Smooth muscle cell (in vitro differentiated cells): Measurements from ENCODE around the gene PHKA2. TPM values are rescaled to one million over a fixed set of nuclear protein-coding genes. Genes with fewer than 3 reads are reported as not detected.

Experiments
- DNase-seq: peaks from one replicate; lab custom pipeline; 2025; ENCODE audit not compliant: unreplicated experiment; lab: John Stamatoyannopoulos, UW
- H2AFZ ChIP-seq: fragments of 200-600 bp; sonication (generic); 2 replicates; pipeline ENCODE4 v1.6.0; 2016; ENCODE audit warnings: antibody characterized with exemption, low read depth, mild to moderate bottlenecking
- H3F3A ChIP-seq: fragments of 200-600 bp; sonication (generic); 2 replicates; pipeline ENCODE4 v1.6.0; 2017; ENCODE audit warnings: antibody characterized with exemption, low read depth
- H3K27ac ChIP-seq: fragments of 200-600 bp; sonication (generic); 2 replicates; pipeline ENCODE4 v1.5.1; 2016; ENCODE audit warnings: low read depth, mild to moderate bottlenecking
- H3K27me3 ChIP-seq: fragments of 200-600 bp; sonication (generic); 2 replicates; pipeline ENCODE4 v1.6.1; 2016; ENCODE audit warnings: low read depth, mild to moderate bottlenecking
- H3K36me3 ChIP-seq: fragments of 200-600 bp; sonication (generic); 2 replicates; pipeline ENCODE4 v1.5.1; 2016; ENCODE audit warnings: low read depth
- H3K4me1 ChIP-seq: fragments of 200-600 bp; sonication (generic); 2 replicates; pipeline ENCODE4 v1.5.1; 2016; ENCODE audit warnings: low read depth
- H3K4me2 ChIP-seq: fragments of 200-600 bp; sonication (generic); 2 replicates; pipeline ENCODE4 v1.6.0; 2016; ENCODE audit warnings: mild to moderate bottlenecking
- H3K4me3 ChIP-seq: fragments of 200-600 bp; sonication (generic); 2 replicates; pipeline ENCODE4 v1.5.1; 2016; ENCODE audit warnings: mild to moderate bottlenecking
- H3K79me2 ChIP-seq: fragments of 200-600 bp; sonication (generic); 2 replicates; pipeline ENCODE4 v1.6.0; 2016; ENCODE audit warnings: low read depth, mild to moderate bottlenecking
- H3K9ac ChIP-seq: fragments of 200-600 bp; sonication (generic); 2 replicates; pipeline ENCODE4 v1.6.0; 2016; ENCODE audit warnings: low read depth
- H3K9me3 ChIP-seq: fragments of 200-600 bp; sonication (generic); replicated peaks from 2 replicates; pipeline ENCODE4 v1.5.1; 2016; ENCODE audit warnings: low read depth
- H4K20me1 ChIP-seq: fragments of 200-600 bp; sonication (generic); 2 replicates; pipeline ENCODE4 v1.6.0; 2016; ENCODE audit warnings: low read depth
- CTCF ChIP-seq: fragments of 200-600 bp; sonication (generic); IDR thresholded peaks from 2 replicates; pipeline ENCODE4 v1.5.1; 2017; ENCODE audit warnings: borderline replicate concordance, mild to moderate bottlenecking, antibody characterized with exemption; ENCODE audit not compliant: insufficient read depth, poor library complexity, severe bottlenecking
- WGBS: methylation state at CpG from one replicate; pipeline ENCODE4 v1.1.7; 2016; ENCODE audit warnings: low lambda C conversion rate; 5-methylcytosine and 5-hydroxymethylcytosine counted together
- polyA plus RNA-seq: library from polyadenylated mRNA; unstranded; fragments of >200 nt; fragmentation: Nextera tagmentation; extraction: Ambion mirVana; gene quantifications from 2 replicates; pipeline ENCODE4 v1.2.1, GENCODE V29; 2016
- total RNA-seq: library from RNA; depleted of rRNA; stranded (reverse); fragments of >200 nt; gene quantifications from 2 replicates; pipeline ENCODE4 v1.2.3, GENCODE V29; 2014

Gene PHKA2
- total and polyA plus RNA-seq, 2 experiments from 2014 or later, result 7.3 to 22.7 TPM

- 48% methylated on average over 1 of the region's 1 CpG for WGBS
- Histone ChIP-seq H3K4me2 (no peak overlapping the region), H4K20me1 (no peaks in the 10 kb centered on the region), H3F3A (no peaks in the 10 kb centered on the region), H3K27me3 (no peaks in the 10 kb centered on the region), H3K9ac (no peak overlapping the region), H3K4me3 (no peak overlapping the region), H3K79me2 (no peaks in the 10 kb centered on the region), H3K36me3 (no peaks in the 10 kb centered on the region), H3K4me1 (no peaks in the 10 kb centered on the region), H2AFZ (no peak overlapping the region), H3K9me3 (no peaks in the 10 kb centered on the region), H3K27ac (no peak overlapping the region)
- no peak for TF ChIP-seq CTCF
- DNase-seq, result no peak
These were observed 14.7 kb upstream of the PHKA2 start for GRCh38 chrX:18998653-18999052.

- H3K9ac ChIP-seq, result no peak overlapping the region
- H3K79me2 ChIP-seq, result no peaks in the 10 kb centered on the region
- no peak for TF ChIP-seq CTCF
- H4K20me1 ChIP-seq, result no peaks in the 10 kb centered on the region
- H3K27ac ChIP-seq, result no peak overlapping the region
- no peak for DNase-seq
- H3K4me2 ChIP-seq, result no peak overlapping the region
- H3K36me3 ChIP-seq, result no peaks in the 10 kb centered on the region
- H3F3A ChIP-seq, result no peaks in the 10 kb centered on the region
- H3K4me3 ChIP-seq, result no peak overlapping the region
- 55% methylated on average over 4 of the region's 4 CpGs for WGBS
- no peaks in the 10 kb centered on the region for H3K9me3 ChIP-seq
- H3K4me1 ChIP-seq, result no peaks in the 10 kb centered on the region
- H3K27me3 ChIP-seq, result no peaks in the 10 kb centered on the region
- no peak overlapping the region for H2AFZ ChIP-seq
These were observed 14.0 kb upstream of the PHKA2 start for GRCh38 chrX:18997916-18998315.

- H2AFZ ChIP-seq, result no peak overlapping the region
- no peaks in the 10 kb centered on the region for H3K9me3 ChIP-seq
- no peak for TF ChIP-seq CTCF
- H3K79me2 ChIP-seq, result no peaks in the 10 kb centered on the region
- no peaks in the 10 kb centered on the region for H3K27me3 ChIP-seq
- H3K36me3 ChIP-seq, result no peaks in the 10 kb centered on the region
- H4K20me1 ChIP-seq, result no peaks in the 10 kb centered on the region
- no peak overlapping the region for H3K4me2 ChIP-seq
- no peak overlapping the region for H3K27ac ChIP-seq
- no peaks in the 10 kb centered on the region for H3K4me1 ChIP-seq
- no peaks in the 10 kb centered on the region for H3F3A ChIP-seq
- H3K4me3 ChIP-seq, result no peak overlapping the region
- H3K9ac ChIP-seq, result no peak overlapping the region
- no peak for DNase-seq
These were observed 12.6 kb upstream of the PHKA2 start for GRCh38 chrX:18996536-18996935.

GRCh38 chrX:18995221-18995620 lies 11.3 kb upstream of the PHKA2 start:
- peak overlapping the region; percentile 92 for H3K27ac ChIP-seq
- no peaks in the 10 kb centered on the region for H3K27me3 ChIP-seq
- H3K4me1 ChIP-seq, result no peaks in the 10 kb centered on the region
- H3K4me3 ChIP-seq, result peak overlapping the region; percentile 22
- no peak overlapping the region for H2AFZ ChIP-seq
- H3K9me3 ChIP-seq, result no peaks in the 10 kb centered on the region
- no peaks in the 10 kb centered on the region for H3K36me3 ChIP-seq
- H3K4me2 ChIP-seq, result peak overlapping the region; percentile 70
- no peaks in the 10 kb centered on the region for H3K79me2 ChIP-seq
- H4K20me1 ChIP-seq, result no peaks in the 10 kb centered on the region
- H3K9ac ChIP-seq, result peak overlapping the region; percentile 79
- H3F3A ChIP-seq, result no peaks in the 10 kb centered on the region
- WGBS, result 46% methylated on average over 3 of the region's 3 CpGs
- TF ChIP-seq CTCF, result no peak
- DNase-seq, result no peak
